Erythroblast (primary cell): ENCODE data around the gene FAR2.

Source experiments
- GATA1 ChIP-seq: IDR thresholded peaks from 2 replicates; pipeline ENCODE4 v1.6.1; 2011; ENCODE audit warnings: low read depth, mild to moderate bottlenecking, control low read depth, low read length, moderate library complexity
- POLR2A ChIP-seq: IDR thresholded peaks from 2 replicates; pipeline ENCODE4 v1.6.1; 2011; ENCODE audit warnings: mild to moderate bottlenecking, low read length

GRCh38 chr12:29176941-29177340 lies 27.9 kb downstream of the FAR2 start:
- TF ChIP-seq POLR2A (no peak), GATA1 (no peak)
